HG03457 (cell line): ENCODE data around the gene ZNF48.

Experiments
- ATAC-seq: cut with Tn5 transposase; IDR thresholded peaks from one replicate; pipeline ENCODE4 v1.9.1; 2021; ENCODE audit warnings: moderate number of reproducible peaks; ENCODE audit not compliant: unreplicated experiment

The ZNF48 gene

GRCh38 chr16:30395155-30395991, at the start of gene ZNF48:
Gene ZNF48, plus strand, starts transcription at chr16:30395420. Its CDS starts 375 bp downstream, at chr16:30395795.
- ATAC-seq, result no peak

DNA sequence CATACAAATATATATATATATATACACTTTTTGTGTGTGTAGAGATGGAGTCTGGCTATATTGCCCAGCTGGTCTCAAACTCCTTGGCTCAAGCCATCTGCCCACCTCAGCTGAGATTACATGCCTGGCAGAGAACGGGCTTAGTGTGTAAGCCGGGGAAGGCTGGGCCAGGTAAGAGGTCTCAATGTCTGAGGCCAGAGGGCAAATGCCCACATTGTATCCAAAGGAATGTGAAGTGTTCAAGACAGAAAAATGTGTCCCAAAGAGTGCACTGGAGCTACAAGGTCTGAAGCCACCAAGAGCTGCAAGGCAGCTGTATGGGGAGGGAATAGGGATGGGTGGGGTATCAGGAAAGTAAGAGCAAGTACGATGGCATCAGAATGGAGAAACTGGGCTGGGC, 48.9 kb upstream of the ZNF48 start:
- no peak for ATAC-seq

DNA sequence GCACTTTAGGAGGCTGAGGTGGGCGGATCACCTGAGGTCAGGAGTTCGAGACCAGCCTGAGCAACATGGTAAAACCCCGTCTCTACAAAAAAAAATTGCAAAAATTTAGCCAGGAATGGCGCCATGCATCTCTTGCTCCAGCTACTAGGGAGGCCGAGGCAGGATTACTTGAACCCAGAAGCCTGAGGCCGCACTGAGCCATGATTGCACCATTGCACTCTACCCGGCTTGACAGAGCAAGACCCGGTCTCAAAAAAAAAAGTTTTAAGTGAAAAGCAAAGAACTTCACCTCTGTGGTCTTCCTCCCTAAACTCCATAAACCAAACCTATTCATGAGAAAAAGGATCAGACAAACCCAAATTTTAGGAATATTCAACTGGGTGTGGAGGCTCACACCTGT, 47.1 kb upstream of the ZNF48 start:
- no peak for ATAC-seq

- ATAC-seq, result no peak
Observed at GRCh38 chr16:30348929-30349328, 46.3 kb upstream of the ZNF48 start.

DNA sequence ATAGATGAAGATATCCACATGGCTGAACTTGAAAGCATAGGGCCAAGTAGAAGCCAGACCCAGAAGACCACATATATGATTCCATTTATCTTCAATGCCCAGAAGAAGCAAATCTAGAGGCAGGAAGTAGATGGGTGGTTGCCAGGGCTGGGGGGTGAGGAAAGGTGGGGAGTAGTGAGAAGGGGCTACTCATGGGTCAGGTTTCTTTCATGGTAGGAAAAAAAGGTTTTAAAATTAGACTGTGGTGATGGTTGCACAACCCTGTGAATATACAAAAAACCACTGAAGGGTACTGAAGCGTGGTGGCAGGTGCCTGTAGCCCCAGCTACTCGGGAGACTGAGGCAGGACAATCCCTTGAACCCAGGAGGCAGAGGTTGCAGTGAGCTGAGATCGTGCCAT, 45.5 kb upstream of the ZNF48 start:
- ATAC-seq, result no peak

GRCh38 chr16:30350134-30350871, 44.9 kb upstream of the ZNF48 start:
- ATAC-seq, result no peak

DNA sequence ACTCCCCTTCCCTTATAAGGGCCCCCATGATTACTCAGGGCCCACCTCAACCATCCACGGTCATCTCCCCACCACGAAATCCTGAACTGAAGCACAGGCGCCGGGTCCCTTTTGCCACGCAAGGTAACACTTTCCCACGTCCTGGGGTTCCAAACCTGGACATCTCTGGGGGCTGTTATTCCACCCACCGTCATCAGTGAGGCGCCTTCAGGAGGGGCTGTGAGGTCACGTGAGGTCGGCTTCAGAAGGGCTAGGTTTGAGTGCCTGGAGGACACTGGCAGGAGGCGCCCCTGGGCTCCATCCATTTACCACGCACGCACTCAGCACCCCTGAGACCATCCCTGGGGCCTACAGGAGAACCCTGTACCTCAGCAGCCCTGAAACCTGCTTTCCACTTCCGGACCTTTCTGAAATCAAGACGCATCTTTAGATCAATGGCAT, 44.2 kb upstream of the ZNF48 start:
- no peak for ATAC-seq

- ATAC-seq, result no peak
Observed at GRCh38 chr16:30351586-30352419, 43.4 kb upstream of the ZNF48 start.

DNA sequence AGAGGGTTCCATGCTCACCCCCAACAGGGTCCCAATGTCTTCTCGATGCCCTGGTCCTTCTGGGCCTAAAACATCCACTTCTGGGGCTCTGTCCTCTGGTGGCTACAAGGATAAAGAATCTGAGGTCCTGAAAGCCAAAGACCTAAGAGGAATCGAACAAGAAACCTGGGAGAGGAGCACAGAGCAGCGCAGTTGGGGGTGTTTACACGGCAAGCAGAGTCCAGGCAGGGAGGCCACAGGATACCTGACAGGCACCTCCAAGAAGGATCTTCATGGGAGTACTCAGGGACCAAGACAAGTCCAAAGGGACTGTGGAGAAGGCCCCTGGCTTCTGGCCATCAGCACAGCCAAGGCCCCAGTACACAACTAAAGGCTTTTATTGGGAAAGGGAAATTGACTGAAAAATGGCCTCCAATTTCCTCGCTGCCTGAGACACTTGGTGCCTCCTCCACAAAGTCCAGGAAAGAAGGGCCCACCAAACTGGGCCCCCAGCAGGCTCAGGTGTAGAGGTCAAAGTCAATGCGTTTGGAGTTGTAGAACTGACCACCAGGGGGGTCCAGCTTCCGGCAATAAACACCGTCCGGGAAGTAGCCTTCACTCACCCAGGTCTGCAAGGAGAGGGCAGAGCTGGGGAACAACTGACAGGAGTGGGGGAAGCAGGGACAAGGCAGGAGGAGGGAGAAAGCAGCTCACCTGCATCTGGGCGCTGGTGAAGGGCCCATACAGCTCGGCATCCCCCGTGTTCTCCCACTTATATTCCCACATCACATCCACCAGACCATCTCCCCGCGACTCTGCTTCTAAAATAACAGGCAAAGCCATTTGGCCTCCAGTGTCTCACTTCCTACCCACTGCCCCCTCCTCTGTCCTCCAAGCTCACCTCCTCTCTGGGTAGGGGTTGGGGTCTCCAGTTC, 42.5 kb upstream of the ZNF48 start:
- no peak for ATAC-seq

- no peak for ATAC-seq
Observed at GRCh38 chr16:30353438-30354129, 41.6 kb upstream of the ZNF48 start.

DNA sequence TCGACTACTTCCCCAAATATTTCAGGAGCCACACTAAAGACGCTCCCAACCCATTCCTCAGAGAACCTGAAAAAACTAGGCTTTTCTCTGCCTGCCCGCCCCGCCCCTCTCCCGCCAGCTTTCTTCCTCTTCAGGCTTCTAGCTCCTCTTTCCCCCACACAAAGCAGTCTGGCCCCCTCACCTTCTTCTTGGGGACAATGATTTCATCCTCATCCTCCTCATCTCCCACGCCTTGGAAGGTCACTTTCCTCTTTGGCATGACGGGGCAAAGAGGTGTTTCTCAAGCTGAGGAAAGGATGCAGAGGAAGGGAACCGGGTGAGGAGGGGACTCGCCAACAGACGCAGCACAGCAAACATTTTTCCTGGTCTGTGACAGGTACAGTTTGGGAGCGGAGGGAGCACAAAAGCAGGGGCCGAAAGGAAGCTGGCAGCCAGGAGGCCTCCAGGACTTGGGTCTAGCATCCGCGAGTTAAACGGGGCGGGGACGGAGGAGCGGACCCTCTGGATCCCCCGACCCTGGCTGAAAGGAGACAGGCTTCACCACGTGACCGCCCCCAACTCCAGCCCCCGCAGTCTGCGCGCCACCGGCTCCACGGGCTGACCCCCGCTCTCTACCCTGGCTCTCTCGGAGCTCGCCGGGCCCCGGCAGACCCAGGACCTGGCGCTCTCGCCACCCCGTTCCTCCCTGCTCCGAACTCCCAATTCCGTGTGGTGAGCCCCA, 40.6 kb upstream of the ZNF48 start:
- ATAC-seq, result peak; percentile 3

DNA sequence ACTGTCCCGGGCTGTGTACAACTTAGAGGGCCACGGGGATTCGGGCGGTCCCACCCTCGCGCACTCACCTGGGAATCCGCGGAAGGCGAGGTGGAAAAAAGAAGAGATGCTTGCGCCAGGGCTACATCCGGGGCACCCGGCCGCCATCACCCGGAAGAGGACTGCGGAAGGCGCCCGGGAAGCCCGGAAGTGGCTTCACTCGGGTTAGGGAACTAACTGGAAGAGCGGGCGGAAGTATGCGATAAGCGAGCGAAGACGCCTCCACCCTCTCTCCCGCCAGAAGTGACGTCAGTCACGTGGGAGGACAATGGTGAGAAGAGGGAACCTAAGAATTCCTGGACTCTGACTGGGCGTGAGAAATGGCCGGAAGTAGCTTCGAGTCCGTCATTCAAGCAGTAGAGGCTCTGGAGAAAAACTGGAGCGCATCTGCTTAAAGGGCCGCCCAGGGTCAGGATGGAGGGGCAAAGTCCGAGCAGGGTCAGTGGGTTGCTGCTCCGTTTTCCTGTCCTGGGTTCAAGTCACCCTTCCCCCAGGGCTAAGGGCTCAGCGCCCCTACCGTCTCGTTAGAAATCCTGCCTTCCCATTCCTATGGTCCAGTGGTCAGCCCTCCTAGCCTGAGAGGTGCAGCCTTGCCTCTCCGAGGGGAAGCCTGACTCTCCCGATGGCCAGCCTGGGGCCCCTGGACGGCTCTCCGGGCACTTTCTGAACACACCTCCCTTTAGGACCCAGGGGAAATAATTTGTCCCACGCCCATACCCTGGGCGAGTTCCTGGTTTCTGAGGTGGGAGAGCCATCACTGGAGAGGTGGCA, 39.9 kb upstream of the ZNF48 start, which contains the start of gene CD2BP2:
CD2BP2 (minus strand) TSS at position 165 of the 810 bp plus-strand sequence. CDS start 627 bp downstream, outside the sequence.
- peak; percentile 36 for ATAC-seq

- ATAC-seq, result no peak
Observed at GRCh38 chr16:30355954-30356308, 39.3 kb upstream of the ZNF48 start.

GRCh38 chr16:30356401-30357084, 38.7 kb upstream of the ZNF48 start:
- no peak for ATAC-seq

DNA sequence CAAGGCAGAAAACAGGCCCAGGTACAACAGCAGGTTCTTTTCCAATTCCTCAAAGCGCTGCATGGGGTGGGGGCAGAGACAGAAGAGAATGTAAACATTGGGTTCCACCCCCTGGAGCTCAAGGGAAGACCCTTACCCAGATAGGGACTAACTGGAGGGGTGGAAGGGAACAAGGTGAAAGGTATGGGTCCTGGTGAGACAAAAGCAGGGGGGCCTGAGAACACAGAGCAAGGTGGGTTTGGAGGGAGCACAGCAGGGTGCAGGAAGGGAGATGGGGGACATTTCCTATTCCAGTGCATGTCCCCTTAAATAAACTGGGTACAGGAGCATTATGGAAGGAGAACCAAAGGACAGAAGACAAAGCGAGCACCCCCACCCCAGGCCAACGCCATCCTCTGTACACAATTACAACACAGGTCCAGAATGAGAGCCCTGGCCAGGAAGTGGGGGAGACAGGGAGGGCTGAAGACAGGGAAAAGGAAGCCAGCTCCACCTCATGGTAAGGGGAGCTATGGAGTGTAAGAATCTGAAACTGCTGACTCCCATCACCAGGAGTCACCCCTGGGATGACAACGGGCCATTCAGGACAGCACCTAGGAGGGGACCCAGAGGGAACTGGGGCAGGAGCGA, 38.0 kb upstream of the ZNF48 start:
- no peak for ATAC-seq

DNA sequence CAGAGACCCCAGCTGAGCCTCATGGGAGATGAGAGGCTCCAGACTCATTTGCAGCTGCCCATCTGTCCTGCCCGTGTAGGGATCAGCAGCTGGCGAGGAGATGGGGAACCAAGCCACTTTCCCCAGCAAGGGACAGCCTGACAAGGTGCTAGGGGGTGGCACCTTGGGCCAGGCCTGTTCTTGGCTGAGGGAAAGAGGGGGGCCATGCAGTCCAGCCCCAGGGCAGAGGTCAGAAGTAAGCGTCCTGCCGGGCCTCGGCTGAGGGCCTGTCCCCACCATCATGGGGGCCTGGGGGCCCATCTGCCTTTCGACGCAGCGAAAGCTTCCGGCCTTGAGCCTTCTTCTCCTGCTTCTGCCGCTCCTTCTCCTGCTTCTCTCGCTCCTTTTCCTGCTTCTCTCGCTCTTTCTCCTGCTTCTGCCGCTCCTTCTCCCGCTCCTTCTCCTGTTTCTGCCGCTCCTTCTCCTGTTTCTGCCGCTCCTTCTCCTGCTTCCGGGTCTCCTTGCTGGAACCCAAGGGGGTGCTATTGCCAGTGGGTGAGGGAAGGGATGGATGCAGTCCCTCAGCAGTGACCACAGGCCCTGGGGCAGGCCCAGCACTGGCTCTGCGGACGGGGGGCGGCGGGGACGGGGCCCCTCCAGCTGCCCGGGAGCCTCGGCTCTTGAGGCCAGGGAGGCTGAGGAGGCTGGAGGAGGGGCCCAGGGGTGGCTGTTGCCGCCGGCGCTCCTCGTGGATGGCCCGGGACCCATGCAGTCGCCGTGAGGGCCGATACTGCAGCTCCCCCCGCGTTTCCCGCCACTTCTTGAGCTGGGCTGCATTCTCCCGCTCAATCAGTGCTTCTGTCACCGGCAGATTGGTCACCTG, 37.3 kb upstream of the ZNF48 start:
- ATAC-seq, result no peak
